Neural cell (in vitro differentiated cells): Measurements from ENCODE around the gene DNM1. TPM values are rescaled to one million over a fixed set of nuclear protein-coding genes. Genes with fewer than 3 reads are reported as not detected.

Experiments used
- H2AFZ ChIP-seq: fragments of 200-600, 300-800 bp; sonication (generic), shearing (Covaris generic); 2 replicates; pipeline ENCODE4 v1.6.0; 2014; ENCODE audit warnings: low read depth, mild to moderate bottlenecking, antibody characterized with exemption, low read length, moderate library complexity
- H3F3A ChIP-seq: fragments of 200-600 bp; shearing (Covaris generic); 2 replicates; pipeline ENCODE4 v1.6.1; 2016; ENCODE audit warnings: mild to moderate bottlenecking, moderate library complexity, mixed read lengths, antibody characterized with exemption, low read length; ENCODE audit not compliant: insufficient read depth, poor library complexity, severe bottlenecking
- H3K27ac ChIP-seq: fragments of 200-600, 300-800 bp; sonication (generic), shearing (Covaris generic); 2 replicates; pipeline ENCODE4 v1.5.1; 2014; ENCODE audit warnings: mild to moderate bottlenecking, low read length, moderate library complexity
- H3K27me3 ChIP-seq: fragments of 300-800, 200-600 bp; sonication (generic), shearing (Covaris generic); 2 replicates; pipeline ENCODE4 v1.6.0; 2014; ENCODE audit warnings: mild to moderate bottlenecking, low read depth, low read length, moderate library complexity; ENCODE audit not compliant: insufficient read depth
- H3K36me3 ChIP-seq: fragments of 300-800, 200-600 bp; sonication (generic), shearing (Covaris generic); 2 replicates; pipeline ENCODE4 v1.5.1; 2014; ENCODE audit warnings: mild to moderate bottlenecking, antibody characterized with exemption, low read length, moderate library complexity; ENCODE audit not compliant: insufficient read depth
- H3K4me2 ChIP-seq: fragments of 300-800, 200-600 bp; sonication (generic), shearing (Covaris generic); 2 replicates; pipeline ENCODE4 v1.6.0; 2014; ENCODE audit warnings: mild to moderate bottlenecking, low read length
- H3K4me3 ChIP-seq: fragments of 300-800, 200-600 bp; sonication (generic), shearing (Covaris generic); 2 replicates; pipeline ENCODE4 v1.5.1; 2014; ENCODE audit warnings: mild to moderate bottlenecking, low read length, moderate library complexity
- H3K79me2 ChIP-seq: fragments of 200-600 bp; shearing (Covaris generic); replicated peaks from 2 replicates; pipeline ENCODE4 v1.6.0; 2014; ENCODE audit warnings: mild to moderate bottlenecking, low read length, moderate library complexity; ENCODE audit not compliant: insufficient read depth
- H3K9ac ChIP-seq: fragments of 300-800, 200-600 bp; sonication (generic), shearing (Covaris generic); 2 replicates; pipeline ENCODE4 v1.6.1; 2016; ENCODE audit warnings: mild to moderate bottlenecking, low read length, mixed read lengths
- H3K9me2 ChIP-seq: fragments of 200-600 bp; shearing (Covaris generic); 2 replicates; pipeline ENCODE4 v1.6.1; 2016; ENCODE audit warnings: mild to moderate bottlenecking, low read length, mixed read lengths; ENCODE audit not compliant: insufficient read depth
- H3K9me3 ChIP-seq: fragments of 200-600, 300-800 bp; sonication (generic), shearing (Covaris generic); 2 replicates; pipeline ENCODE4 v1.6.1; 2016; ENCODE audit warnings: mild to moderate bottlenecking, mixed run types, low read length, moderate library complexity, mixed read lengths
- H4K20me1 ChIP-seq: fragments of 200-600 bp; shearing (Covaris generic); 2 replicates; pipeline ENCODE4 v1.6.1; 2016; ENCODE audit warnings: mild to moderate bottlenecking, mixed run types; ENCODE audit not compliant: insufficient read depth
- CTCF ChIP-seq: fragments of 450-650 bp; IDR thresholded peaks from 2 replicates; pipeline ENCODE4 v1.5.1; 2014; ENCODE audit warnings: antibody characterized with exemption, mild to moderate bottlenecking, moderate library complexity; ENCODE audit not compliant: poor library complexity, severe bottlenecking
- EP300 ChIP-seq: fragments of 450-650 bp; conservative IDR thresholded peaks from 2 replicates; pipeline ENCODE4 v1.6.1; 2014; ENCODE audit warnings: antibody characterized with exemption, mild to moderate bottlenecking, moderate library complexity; ENCODE audit not compliant: poor library complexity, severe bottlenecking
- EZH2 ChIP-seq: fragments of 200-600, 300-800 bp; shearing (Covaris generic), sonication (generic); IDR thresholded peaks from 2 replicates; pipeline ENCODE4 v1.6.1; 2014; ENCODE audit warnings: antibody characterized with exemption, low read length, borderline replicate concordance, mild to moderate bottlenecking; ENCODE audit not compliant: insufficient read depth, poor library complexity, severe bottlenecking
- MXI1 ChIP-seq: fragments of 450-650 bp; conservative IDR thresholded peaks from 2 replicates; pipeline ENCODE4 v1.6.1; 2014; ENCODE audit warnings: antibody characterized with exemption, mild to moderate bottlenecking; ENCODE audit not compliant: poor library complexity, severe bottlenecking
- POLR2AphosphoS5 ChIP-seq: IDR thresholded peaks from 2 replicates; pipeline ENCODE4 v1.6.1; 2012
- RAD21 ChIP-seq: fragments of 450-650 bp; conservative IDR thresholded peaks from 2 replicates; pipeline ENCODE4 v1.6.1; 2014; ENCODE audit warnings: antibody characterized with exemption, mild to moderate bottlenecking, moderate library complexity
- REST ChIP-seq: IDR thresholded peaks from 2 replicates; pipeline ENCODE4 v1.6.1; 2012; ENCODE audit warnings: borderline replicate concordance
- SMC3 ChIP-seq: fragments of 450-650 bp; conservative IDR thresholded peaks from 2 replicates; pipeline ENCODE4 v1.6.1; 2014; ENCODE audit warnings: antibody characterized with exemption, mild to moderate bottlenecking, moderate library complexity; ENCODE audit not compliant: poor library complexity
- TAF1 ChIP-seq: IDR thresholded peaks from 2 replicates; pipeline ENCODE4 v1.6.1; 2012; ENCODE audit warnings: low read depth
- polyA plus RNA-seq: library from polyadenylated mRNA; depleted of rRNA; stranded (reverse); fragments of >200 nt; gene quantifications from 2 replicates; pipeline ENCODE4 v1.2.3, GENCODE V29; 2014

The DNM1 gene
- polyA plus RNA-seq, 1 donor from 2014 or later = 104 TPM

- no peaks in the 10 kb centered on the region for H3K36me3 ChIP-seq
- H2AFZ ChIP-seq = no peak overlapping the region
- no peaks in the 10 kb centered on the region for H3K9me3 ChIP-seq
- no peak overlapping the region for H3K4me2 ChIP-seq
- no peak overlapping the region for H3K4me3 ChIP-seq
- H3F3A ChIP-seq = no peaks in the 10 kb centered on the region
- H3K9me2 ChIP-seq = no peaks in the 10 kb centered on the region
- H4K20me1 ChIP-seq = no peaks in the 10 kb centered on the region
- no peak overlapping the region for H3K27ac ChIP-seq
- H3K27me3 ChIP-seq = no peaks in the 10 kb centered on the region
- no peak overlapping the region for H3K9ac ChIP-seq
- TF ChIP-seq EZH2 (no peak), TAF1 (no peak), POLR2AphosphoS5 (no peak), MXI1 (no peak), SMC3 (no peak), RAD21 (no peak), REST (no peak), CTCF (no peak), EP300 (no peak)
- H3K79me2 ChIP-seq = no peaks in the 10 kb centered on the region
These were observed 50.8 kb downstream of the DNM1 start for GRCh38 chr9:128253991-128254346.

- no peaks in the 10 kb centered on the region for H3K36me3 ChIP-seq
- no peak for TF ChIP-seq SMC3
- TF ChIP-seq CTCF = no peak
- no peak for TF ChIP-seq RAD21
- no peak for TF ChIP-seq TAF1
- no peak for TF ChIP-seq MXI1
- no peak for TF ChIP-seq POLR2AphosphoS5
- TF ChIP-seq EP300 = no peak
- no peak for TF ChIP-seq REST
- TF ChIP-seq EZH2 = no peak
- no peak overlapping the region for H2AFZ ChIP-seq
- H3K9me2 ChIP-seq = no peaks in the 10 kb centered on the region
- no peaks in the 10 kb centered on the region for H3K27me3 ChIP-seq
- no peaks in the 10 kb centered on the region for H4K20me1 ChIP-seq
- no peaks in the 10 kb centered on the region for H3F3A ChIP-seq
- no peak overlapping the region for H3K4me3 ChIP-seq
- H3K9me3 ChIP-seq = no peaks in the 10 kb centered on the region
- H3K4me2 ChIP-seq = no peak overlapping the region
- H3K27ac ChIP-seq = no peak overlapping the region
- no peak overlapping the region for H3K9ac ChIP-seq
- no peaks in the 10 kb centered on the region for H3K79me2 ChIP-seq
These were observed 51.2 kb downstream of the DNM1 start for GRCh38 chr9:128254362-128254761.
